Measurements from ENCODE around the gene TSEN34. TPM values are rescaled to one million over a fixed set of nuclear protein-coding genes. Genes with fewer than 3 reads are reported as not detected.
"Not testable (repeated sequence)": the region's sequence is repeated elsewhere in the genome, so short reads cannot be mapped to it uniquely, and the experiment has no call there.

TSEN34 gene
- total RNA-seq, 1 donor from 2014 or later, result 71.8 TPM

- no peak for DNase-seq
Observed at GRCh38 chr19:54189145-54189734, 1.9 kb upstream of the TSEN34 start, which contains the start of gene MBOAT7. Gene MBOAT7 (minus strand): TSS chr19:54189580. CDS start chr19:54188508, 1,072 bp downstream.

- peak; percentile 100 for DNase-seq
Observed at GRCh38 chr19:54189735-54190502, 1.2 kb upstream of the TSEN34 start.

- DNase-seq, result peak; percentile 100
Observed at GRCh38 chr19:54190503-54191010, 551 bp upstream of the TSEN34 start.

- no peak for DNase-seq
Observed at GRCh38 chr19:54191811-54192453, 824 bp downstream of the TSEN34 start.

- no peak for DNase-seq
Observed at GRCh38 chr19:54193011-54193410, 1.9 kb downstream of the TSEN34 start.

GRCh38 chr19:54194463-54194862 is 3.4 kb downstream of the TSEN34 start:
- DNase-seq, result not testable (repeated sequence)

GRCh38 chr19:54196536-54196935 is 5.4 kb downstream of the TSEN34 start:
- DNase-seq, result no peak

GRCh38 chr19:54197121-54197520 is 6.0 kb downstream of the TSEN34 start:
- no peak for DNase-seq

- DNase-seq, result no peak
Observed at GRCh38 chr19:54199401-54199800, 8.3 kb downstream of the TSEN34 start.

- DNase-seq, result no peak
Observed at GRCh38 chr19:54201172-54201701, 10.1 kb downstream of the TSEN34 start.

GRCh38 chr19:54201980-54202379 is 10.9 kb downstream of the TSEN34 start:
- no peak for DNase-seq

GRCh38 chr19:54203151-54203611 is 12.1 kb downstream of the TSEN34 start:
- DNase-seq, result no peak

GRCh38 chr19:54204767-54205468 is 13.8 kb downstream of the TSEN34 start:
- DNase-seq, result no peak

GRCh38 chr19:54206030-54206830 is 15.1 kb downstream of the TSEN34 start:
- DNase-seq, result no peak

- DNase-seq, result no peak
Observed at GRCh38 chr19:54206831-54207177, 15.7 kb downstream of the TSEN34 start.

- DNase-seq, result not testable (repeated sequence)
Observed at GRCh38 chr19:54207193-54207592, 16.1 kb downstream of the TSEN34 start.

- no peak for DNase-seq
Observed at GRCh38 chr19:54207676-54207982, 16.5 kb downstream of the TSEN34 start.

GRCh38 chr19:54207983-54208783 is 17.1 kb downstream of the TSEN34 start:
- peak; percentile 65 for DNase-seq

- DNase-seq, result no peak
Observed at GRCh38 chr19:54208784-54209057, 17.6 kb downstream of the TSEN34 start.

GRCh38 chr19:54209058-54209810 is 18.1 kb downstream of the TSEN34 start:
- no peak for DNase-seq

All from dermis blood vessel endothelial cell (primary cell).